Testis (tissue), 2 donors: ENCODE measurements around the gene VIT.

Experiments used
- POLR2A ChIP-seq: fragments of 450-650 bp; IDR thresholded peaks from one replicate; pipeline ENCODE4 v1.6.1; 2017; ENCODE audit warnings: antibody characterized with exemption, mild to moderate bottlenecking, moderate library complexity
- TF ChIP-seq, protein P1 (sequence below), 3 experiments: fragments of 450-650 bp in 2 of 3; fragments of 200-600 bp in 1 of 3; sonication (generic) in 1 of 3; IDR thresholded peaks; one replicate each; pipeline ENCODE4 v1.5.1; 2016 to 2019; ENCODE audit warnings: antibody characterized with exemption in 3 of 3, mild to moderate bottlenecking in 2 of 3, moderate library complexity in 1 of 3

DNA sequence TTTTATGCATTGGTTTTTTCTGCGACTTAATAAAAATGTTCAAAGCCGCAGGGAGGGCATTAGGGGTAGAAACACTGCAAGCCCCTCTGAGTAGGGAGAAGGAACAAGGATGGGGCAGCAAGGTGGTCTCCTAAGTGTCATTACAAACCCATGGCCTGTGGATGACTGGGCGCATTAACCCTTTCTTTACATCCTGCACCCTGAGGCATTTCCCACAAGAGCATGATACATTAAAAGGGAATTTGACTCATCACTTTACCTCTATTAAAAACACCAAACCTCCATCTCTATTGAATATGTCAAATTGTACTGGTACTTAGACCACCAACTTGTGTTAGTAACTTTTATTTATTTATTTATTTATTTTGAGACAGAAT lies 112.5 kb downstream of the VIT start:
- TF ChIP-seq, protein P1, sequence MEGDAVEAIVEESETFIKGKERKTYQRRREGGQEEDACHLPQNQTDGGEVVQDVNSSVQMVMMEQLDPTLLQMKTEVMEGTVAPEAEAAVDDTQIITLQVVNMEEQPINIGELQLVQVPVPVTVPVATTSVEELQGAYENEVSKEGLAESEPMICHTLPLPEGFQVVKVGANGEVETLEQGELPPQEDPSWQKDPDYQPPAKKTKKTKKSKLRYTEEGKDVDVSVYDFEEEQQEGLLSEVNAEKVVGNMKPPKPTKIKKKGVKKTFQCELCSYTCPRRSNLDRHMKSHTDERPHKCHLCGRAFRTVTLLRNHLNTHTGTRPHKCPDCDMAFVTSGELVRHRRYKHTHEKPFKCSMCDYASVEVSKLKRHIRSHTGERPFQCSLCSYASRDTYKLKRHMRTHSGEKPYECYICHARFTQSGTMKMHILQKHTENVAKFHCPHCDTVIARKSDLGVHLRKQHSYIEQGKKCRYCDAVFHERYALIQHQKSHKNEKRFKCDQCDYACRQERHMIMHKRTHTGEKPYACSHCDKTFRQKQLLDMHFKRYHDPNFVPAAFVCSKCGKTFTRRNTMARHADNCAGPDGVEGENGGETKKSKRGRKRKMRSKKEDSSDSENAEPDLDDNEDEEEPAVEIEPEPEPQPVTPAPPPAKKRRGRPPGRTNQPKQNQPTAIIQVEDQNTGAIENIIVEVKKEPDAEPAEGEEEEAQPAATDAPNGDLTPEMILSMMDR (IDR thresholded peaks at IDR 0.05) = no peak
- TF ChIP-seq POLR2A = no peak
